ENCODE results near the gene RFPL4A.
"Not testable (repeated sequence)": the region's sequence is repeated elsewhere in the genome, so short reads cannot be mapped to it uniquely, and the experiment has no call there.

Gene RFPL4A

DNA sequence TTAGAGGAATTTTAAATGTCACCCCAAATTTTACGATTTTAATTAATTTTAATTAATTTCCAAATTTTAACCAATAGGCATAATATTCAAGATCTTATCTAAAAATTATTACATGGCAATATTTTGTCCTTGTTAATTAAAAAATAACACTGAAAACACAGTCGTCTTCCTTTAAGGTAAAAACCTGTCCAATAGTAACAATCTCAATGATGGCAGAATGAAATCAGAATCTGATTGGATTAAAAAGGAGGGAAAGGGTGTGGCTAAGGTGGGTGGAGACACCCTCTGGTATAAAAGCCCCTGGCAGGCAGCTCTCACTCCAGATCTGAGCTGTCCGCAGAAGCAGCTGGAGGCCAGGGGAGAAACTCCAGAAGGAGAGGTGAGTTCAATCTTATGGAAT, at the start of gene RFPL4A:
RFPL4A (plus strand) TSS at position 301 of the 400 bp plus-strand sequence. CDS start 2,704 bp downstream, outside the sequence.
- DNase-seq = not testable (repeated sequence)

- DNase-seq = no peak
Measured at GRCh38 chr19:55711719-55712118, 47.2 kb upstream of the RFPL4A start.

DNA sequence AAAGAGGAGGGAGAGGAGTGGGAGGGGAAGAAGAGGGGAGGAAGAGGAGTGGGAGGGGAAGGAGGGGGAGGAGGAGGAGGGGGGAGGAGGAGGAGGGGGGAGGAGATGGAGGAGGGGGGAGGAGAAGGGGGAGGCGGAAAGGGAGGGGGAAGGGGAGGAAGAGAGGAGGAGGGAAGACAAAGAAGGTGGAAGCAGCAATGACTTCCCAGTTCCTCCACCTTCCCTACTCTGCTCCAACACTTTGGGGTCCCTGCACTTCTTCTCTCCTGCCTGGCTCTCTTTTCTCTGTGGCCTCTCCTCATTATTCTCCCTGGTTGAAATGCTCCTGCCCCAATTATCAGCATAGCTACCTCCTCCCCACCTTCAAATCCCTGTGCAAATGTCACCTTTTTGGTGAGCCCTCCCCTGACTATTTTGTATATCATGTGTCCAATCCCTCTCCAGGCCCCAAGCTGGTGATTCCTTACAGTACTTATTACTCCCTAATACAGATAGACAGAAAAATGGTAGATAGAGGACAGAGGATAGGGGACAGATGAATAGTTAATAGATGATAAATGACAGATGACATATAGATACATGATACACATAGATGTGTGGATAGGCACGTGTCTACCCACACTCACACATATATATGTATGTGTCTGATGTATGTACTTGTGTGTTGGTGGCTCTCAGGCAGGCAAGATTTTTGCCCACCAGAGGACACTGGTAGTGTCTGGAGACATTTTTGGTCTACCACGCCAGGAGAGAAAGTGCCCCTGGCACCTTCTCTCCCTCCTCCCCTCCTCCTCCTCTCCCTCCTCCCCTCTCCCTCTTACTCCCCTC, 45.9 kb upstream of the RFPL4A start:
- DNase-seq = no peak

DNA sequence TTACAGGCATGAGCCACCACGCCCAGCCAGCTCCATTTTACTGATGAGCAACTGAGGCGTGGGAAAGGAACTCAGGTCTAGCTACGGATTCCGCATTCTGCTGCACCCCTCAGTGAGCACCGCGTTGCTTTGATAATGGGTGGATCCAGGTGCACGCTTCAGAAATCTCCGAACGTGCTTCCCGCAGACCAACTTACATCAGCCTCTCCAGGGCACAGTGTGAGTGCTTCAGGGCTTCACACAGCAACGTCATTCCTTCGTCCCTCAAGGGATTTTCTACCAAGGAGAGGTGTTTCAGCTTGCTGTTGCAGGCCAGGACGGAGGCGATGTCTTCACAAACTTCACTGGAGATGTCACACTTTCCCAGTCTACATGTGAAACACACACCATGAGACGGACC, 42.4 kb upstream of the RFPL4A start:
- DNase-seq = no peak

- DNase-seq = no peak
Measured at GRCh38 chr19:55717251-55717650, 41.6 kb upstream of the RFPL4A start.

DNA sequence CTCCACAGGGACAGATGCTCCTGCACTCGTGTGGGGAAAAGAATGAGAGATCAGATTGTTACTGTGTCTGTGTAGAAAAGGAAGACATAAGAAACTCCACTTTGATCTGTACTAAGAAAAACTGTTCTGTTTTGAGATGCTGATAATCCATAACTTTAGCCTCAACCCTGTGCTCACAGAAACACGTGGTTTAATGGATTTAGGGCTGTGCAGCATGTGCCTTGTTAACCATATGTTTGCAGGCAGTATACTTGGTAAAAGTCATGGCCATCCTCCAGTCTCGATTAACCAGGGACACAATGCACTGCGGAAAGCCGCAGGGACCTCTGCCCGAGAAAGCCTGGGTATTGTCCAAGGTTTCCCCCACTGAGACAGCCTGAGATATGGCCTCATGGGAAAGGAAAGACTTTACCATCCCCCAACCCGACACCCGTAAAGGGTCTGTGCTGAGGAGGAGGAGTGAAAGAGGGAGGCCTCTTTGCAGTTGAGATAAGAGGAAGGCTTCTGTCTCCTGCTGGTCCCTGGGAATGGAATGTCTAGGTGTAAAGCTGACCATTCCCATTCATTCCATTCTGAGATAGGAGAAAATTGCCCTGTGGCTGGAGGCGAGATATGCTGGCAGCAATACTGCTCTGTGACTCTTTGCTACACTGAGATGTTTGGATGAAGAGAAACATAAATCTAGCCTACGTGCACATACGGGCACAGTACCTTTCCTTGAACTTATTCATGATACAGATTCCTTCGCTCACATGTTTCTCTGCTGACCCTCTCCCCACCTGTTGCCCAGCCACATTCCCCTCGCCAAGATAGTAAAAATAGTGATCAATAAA, 40.8 kb upstream of the RFPL4A start:
- DNase-seq = not testable (repeated sequence)

DNA sequence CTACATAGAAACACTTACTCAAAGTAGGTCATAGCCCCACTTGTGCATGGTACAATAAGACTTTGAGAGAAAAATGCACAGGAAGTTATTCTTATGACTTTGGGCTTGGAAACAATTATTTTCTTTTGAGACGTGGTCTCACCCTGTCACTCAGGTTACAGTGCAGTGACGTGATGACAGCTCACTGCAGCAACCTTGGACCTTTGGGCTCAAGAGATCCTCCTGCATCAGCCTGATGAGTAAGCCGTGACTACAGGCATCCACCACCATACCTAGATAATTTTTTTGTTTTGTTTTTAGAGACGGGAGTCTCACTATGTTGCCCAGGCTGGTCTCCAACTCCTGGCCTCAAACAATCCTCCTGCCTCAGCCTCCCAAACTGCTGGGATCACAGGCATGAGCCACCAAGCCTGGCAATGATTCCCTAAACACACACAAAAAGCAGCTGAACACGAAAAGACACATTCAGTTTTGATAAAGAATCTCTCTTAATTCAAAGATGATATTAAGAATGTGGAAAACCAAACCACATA, 38.6 kb upstream of the RFPL4A start:
- DNase-seq = no peak

- no peak for DNase-seq
Measured at GRCh38 chr19:55720801-55721200, 38.1 kb upstream of the RFPL4A start.

GRCh38 chr19:55723491-55723890, 35.4 kb upstream of the RFPL4A start:
- no peak for DNase-seq

DNA sequence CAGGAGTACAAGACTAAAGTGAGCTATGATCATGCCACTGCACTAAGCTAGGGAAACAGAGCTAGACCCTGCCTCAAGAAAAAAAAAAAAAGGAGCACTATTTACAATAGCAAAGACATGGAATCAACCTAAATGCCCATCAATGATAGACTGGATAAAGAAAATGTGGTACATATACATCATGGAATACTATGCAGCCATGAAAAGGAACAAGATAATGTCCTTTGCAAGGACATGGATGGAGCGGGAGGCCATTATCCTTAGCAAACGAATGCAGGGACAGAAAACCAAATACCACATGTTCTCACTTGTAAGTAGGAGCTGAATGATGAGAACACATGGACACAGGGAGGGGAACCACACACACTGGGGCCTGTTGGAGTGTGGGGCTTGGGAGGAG, 28.5 kb upstream of the RFPL4A start:
- DNase-seq = not testable (repeated sequence)

GRCh38 chr19:55738302-55738701, 20.6 kb upstream of the RFPL4A start, which contains the start of gene NLRP9:
Gene NLRP9, minus strand, starts transcription at chr19:55738402. Its CDS starts 28 bp downstream, at chr19:55738374.
- DNase-seq = no peak

- no peak for DNase-seq
Measured at GRCh38 chr19:55750715-55751114, 8.2 kb upstream of the RFPL4A start.

DNA sequence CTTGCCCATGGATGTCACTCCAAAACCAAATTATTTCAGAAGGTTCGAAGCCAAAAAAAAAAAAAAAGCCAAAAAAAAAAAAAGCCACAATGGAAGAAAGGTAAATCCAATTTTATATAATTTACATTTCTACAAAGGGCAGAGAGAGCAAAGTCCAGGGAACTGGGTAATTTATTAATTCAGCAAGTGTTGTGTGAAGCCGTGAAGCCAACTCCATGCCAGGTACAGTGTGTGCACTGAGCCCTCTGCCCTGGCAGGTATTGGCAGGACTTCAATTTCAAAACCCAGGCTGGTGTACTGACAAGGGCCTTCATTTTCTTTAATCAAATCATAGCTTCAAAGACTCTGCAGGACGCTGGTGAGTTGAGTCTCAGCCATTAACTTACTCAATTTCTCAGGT, 5.5 kb upstream of the RFPL4A start:
- no peak for DNase-seq

GRCh38 chr19:55756808-55757207, 2.1 kb upstream of the RFPL4A start:
- not testable (repeated sequence) for DNase-seq

DNA sequence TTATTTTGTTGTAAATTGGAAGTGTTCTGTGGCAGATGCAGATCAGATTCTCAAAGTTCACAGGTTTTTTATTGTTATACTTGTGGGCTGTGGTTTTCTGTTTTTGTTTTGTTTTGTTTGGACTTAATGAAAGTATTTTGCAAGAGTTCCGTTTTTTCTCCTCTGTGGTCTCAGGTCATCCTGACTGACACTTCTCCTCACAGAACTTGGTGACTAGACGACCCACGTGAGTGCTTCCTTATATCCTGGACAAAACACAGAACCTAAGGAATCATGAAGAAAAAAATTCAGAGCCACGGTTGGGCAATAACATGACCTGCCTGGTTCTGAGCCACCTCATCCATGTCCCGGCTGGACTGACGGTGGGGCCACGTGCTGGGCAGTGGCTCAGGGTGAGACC, 7.6 kb downstream of the RFPL4A start:
- DNase-seq = no peak

DNA sequence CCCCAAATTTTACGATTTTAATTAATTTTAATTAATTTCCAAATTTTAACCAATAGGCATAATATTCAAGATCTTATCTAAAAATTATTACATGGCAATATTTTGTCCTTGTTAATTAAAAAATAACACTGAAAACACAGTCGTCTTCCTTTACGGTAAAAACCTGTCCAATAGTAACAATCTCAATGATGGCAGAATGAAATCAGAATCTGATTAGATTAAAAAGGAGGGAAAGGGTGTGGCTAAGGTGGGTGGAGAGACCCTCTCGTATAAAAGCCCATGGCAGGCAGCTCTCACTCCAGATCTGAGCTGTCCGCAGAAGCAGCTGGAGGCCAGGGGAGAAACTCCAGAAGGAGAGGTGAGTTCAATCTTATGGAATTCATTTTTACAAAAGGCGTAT, 9.9 kb downstream of the RFPL4A start, which contains the start of gene RFPL4AL1:
RFPL4AL1 (plus strand) TSS at position 301 of the 400 bp plus-strand sequence. CDS start 2,687 bp downstream, outside the sequence.
- not testable (repeated sequence) for DNase-seq

DNA sequence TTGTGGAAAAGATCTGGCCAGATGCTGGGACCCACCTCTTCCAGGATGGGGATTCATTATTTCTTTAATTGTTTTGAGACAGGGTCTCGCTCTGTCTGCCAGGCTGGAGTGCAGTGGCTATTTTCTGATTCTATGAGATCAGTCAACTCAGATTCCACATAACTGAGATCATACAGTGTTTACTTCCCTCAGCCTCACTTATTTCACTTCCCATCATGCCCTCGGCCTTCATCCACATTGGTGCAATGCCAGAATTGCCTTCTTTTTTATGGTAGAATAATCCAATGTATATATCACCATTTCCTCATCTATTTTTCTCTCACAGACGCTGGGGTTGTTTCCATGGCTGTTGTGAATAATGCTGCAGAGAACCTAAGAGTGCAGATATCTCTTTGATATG, 10.7 kb downstream of the RFPL4A start:
- DNase-seq = not testable (repeated sequence)

DNA sequence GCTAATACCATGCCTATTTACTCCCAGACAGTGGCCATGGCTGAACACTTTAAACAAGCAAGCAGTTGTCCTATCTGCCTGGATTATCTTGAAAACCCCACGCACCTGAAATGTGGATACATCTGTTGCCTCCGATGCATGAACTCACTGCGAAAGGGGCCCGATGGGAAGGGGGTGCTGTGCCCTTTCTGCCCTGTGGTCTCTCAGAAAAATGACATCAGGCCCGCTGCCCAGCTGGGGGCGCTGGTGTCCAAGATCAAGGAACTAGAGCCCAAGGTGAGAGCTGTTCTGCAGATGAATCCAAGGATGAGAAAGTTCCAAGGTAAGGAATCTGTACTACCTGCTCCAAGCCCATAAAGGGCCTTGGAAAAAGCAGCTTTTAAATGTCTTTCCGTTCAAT, 18.6 kb downstream of the RFPL4A start:
- DNase-seq = no peak

- DNase-seq = no peak
Measured at GRCh38 chr19:55778331-55778730, 19.4 kb downstream of the RFPL4A start.

GRCh38 chr19:55781112-55781511, 22.2 kb downstream of the RFPL4A start:
- no peak for DNase-seq

- no peak for DNase-seq
Measured at GRCh38 chr19:55795021-55795420, 36.1 kb downstream of the RFPL4A start.

DNA sequence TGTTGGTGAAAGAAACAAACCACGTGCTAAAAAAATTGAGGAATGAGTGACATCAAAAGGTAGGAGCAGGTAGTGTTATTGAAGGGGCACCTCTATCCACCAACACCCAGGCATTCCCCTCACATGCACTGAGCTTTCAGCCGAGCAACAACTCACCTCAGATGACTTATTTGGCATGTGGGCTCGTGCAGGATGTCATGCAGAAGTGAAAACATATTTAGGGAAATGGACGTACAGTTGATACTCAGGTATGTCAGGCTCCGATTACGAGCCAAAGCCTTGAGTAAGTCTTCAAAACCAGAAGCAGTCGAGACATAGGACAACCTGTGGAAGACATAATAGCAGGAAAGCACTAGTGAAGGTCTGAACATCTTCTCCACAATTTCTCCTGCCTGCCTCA, 42.5 kb downstream of the RFPL4A start:
- no peak for DNase-seq

DNA sequence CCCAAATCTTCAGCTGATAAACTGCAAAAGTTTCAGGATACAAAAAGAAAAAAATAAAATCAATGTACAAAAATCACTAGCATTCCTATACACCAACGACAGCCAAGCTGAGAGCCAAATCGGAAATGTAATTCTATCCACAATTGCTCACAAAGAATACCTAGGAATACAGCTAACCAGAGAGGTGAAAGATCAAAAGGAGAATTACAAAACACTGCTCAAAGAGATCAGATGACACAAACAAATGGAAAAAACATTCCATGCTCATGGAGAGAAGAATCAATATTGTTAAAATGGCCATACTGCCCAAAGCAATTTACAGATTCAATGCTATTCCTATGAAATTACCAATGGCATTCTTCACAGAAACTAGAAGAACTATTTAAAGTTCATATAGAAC, 43.4 kb downstream of the RFPL4A start:
- no peak for DNase-seq
